K562 (cell line): Measurements from ENCODE around the gene ZC3H18. TPM values are rescaled to one million over a fixed set of nuclear protein-coding genes. Genes with fewer than 3 reads are reported as not detected.
A peak's percentile ranks its signal among the peaks of the same experiment; 100 is the strongest.

Experiments
- ARHGAP35 ChIP-seq: fragments of 450-650 bp; IDR thresholded peaks from 2 replicates; pipeline ENCODE4 v1.6.1; 2018; ENCODE audit not compliant: partially characterized antibody
- ATF6 ChIP-seq: sonication (generic); formaldehyde crosslinking; IDR thresholded peaks from 2 replicates; pipeline ENCODE4 v1.4.0; 2020; ENCODE audit warnings: mild to moderate bottlenecking, missing genetic modification reagents
- BDP1 ChIP-seq: IDR thresholded peaks from 3 replicates; pipeline ENCODE4 v1.6.1; 2011; ENCODE audit not compliant: insufficient read length, insufficient read depth
- CBX1 ChIP-seq: sonication (generic); IDR thresholded peaks from 2 replicates; pipeline ENCODE4 v1.6.1; 2016; ENCODE audit warnings: antibody characterized with exemption, low read depth, mild to moderate bottlenecking
- CREM ChIP-seq: IDR thresholded peaks from 2 replicates; pipeline ENCODE4 v1.6.1; 2014; ENCODE audit warnings: antibody characterized with exemption, low read depth
- DNMT1 ChIP-seq: fragments of 450-650 bp; IDR thresholded peaks from 2 replicates; pipeline ENCODE4 v1.6.1; 2016; ENCODE audit warnings: antibody characterized with exemption, mild to moderate bottlenecking
- DPF2 ChIP-seq: fragments of 450-650 bp; IDR thresholded peaks from 2 replicates; pipeline ENCODE4 v1.6.1; 2016
- EHMT2 ChIP-seq: fragments of 450-650 bp; IDR thresholded peaks from 2 replicates; pipeline ENCODE4 v1.6.1; 2018; ENCODE audit warnings: antibody characterized with exemption
- ETV5 ChIP-seq: sonication (generic); formaldehyde crosslinking; IDR thresholded peaks from 2 replicates; pipeline ENCODE4 v1.4.0; 2020; ENCODE audit warnings: low read depth, mild to moderate bottlenecking, missing genetic modification reagents
- HINFP ChIP-seq: fragments of 450-650 bp; conservative IDR thresholded peaks from 2 replicates; pipeline ENCODE4 v1.6.1; 2016; ENCODE audit warnings: missing genetic modification characterization, low read depth, mild to moderate bottlenecking, control low read depth, missing compliant biosample characterization
- HNRNPLL ChIP-seq: fragments of 200-400 bp; formaldehyde crosslinking; IDR thresholded peaks from 2 replicates; pipeline ENCODE4 v1.6.1; 2017; ENCODE audit warnings: low read length, low read depth, mild to moderate bottlenecking; ENCODE audit not compliant: poor library complexity, severe bottlenecking
- HOXB6 ChIP-seq: fragments of 250-450 bp; sonication (Bioruptor Pico); IDR thresholded peaks from 2 replicates; pipeline ENCODE4 v1.5.1; 2022; ENCODE audit warnings: mild to moderate bottlenecking, borderline replicate concordance
- MTA3 ChIP-seq: fragments of 450-650 bp; formaldehyde crosslinking; IDR thresholded peaks from 2 replicates; pipeline ENCODE4 v1.6.1; 2017; ENCODE audit warnings: mild to moderate bottlenecking, borderline replicate concordance
- NCOA2 ChIP-seq, 2 experiments: fragments of 450-650 bp; IDR thresholded peaks; 2 replicates each; pipeline ENCODE4 v1.6.1; 2018; ENCODE audit warnings: mild to moderate bottlenecking in 2 of 2, moderate library complexity in 1 of 2; ENCODE audit not compliant: partially characterized antibody in 2 of 2
- NONO ChIP-seq, 2 experiments: fragments of 200-400 bp in 1 of 2; fragments of 450-650 bp in 1 of 2; formaldehyde crosslinking in 1 of 2; IDR thresholded peaks; 2 replicates each; pipeline ENCODE4 v1.6.1; 2017; ENCODE audit warnings: low read depth in 2 of 2, mild to moderate bottlenecking in 2 of 2, moderate library complexity in 2 of 2, low read length in 1 of 2
- POLR2B ChIP-seq: fragments of 450-650 bp; IDR thresholded peaks from 2 replicates; pipeline ENCODE4 v1.6.1; 2018; ENCODE audit warnings: low read depth; ENCODE audit not compliant: partially characterized antibody
- RBFOX2 ChIP-seq: fragments of 200-400 bp; formaldehyde crosslinking; IDR thresholded peaks from 2 replicates; pipeline ENCODE4 v1.6.1; 2017; ENCODE audit warnings: low read depth, mild to moderate bottlenecking, low read length, moderate library complexity
- SMC3 ChIP-seq: conservative IDR thresholded peaks from 2 replicates; pipeline ENCODE4 v1.6.1; 2011; ENCODE audit warnings: low read depth, low read length, improper control_type of control experiment; ENCODE audit not compliant: insufficient read depth
- TAF15 ChIP-seq: fragments of 200-400 bp; formaldehyde crosslinking; IDR thresholded peaks from 2 replicates; pipeline ENCODE4 v1.6.1; 2017; ENCODE audit warnings: mild to moderate bottlenecking, low read depth, low read length, moderate library complexity
- TCF7L2 ChIP-seq: fragments of 150-350 bp; IDR thresholded peaks from 2 replicates; pipeline ENCODE4 v1.6.1; 2016; ENCODE audit warnings: low read depth, mild to moderate bottlenecking, low read length, moderate library complexity
- TFAP4 ChIP-seq: sonication (generic); formaldehyde crosslinking; IDR thresholded peaks from 2 replicates; pipeline ENCODE4 v1.8.0; 2022; ENCODE audit warnings: missing genetic modification reagents, mild to moderate bottlenecking, moderate library complexity, borderline replicate concordance
- ZNF165 ChIP-seq: fragments of 250-450 bp; sonication (Bioruptor Pico); IDR thresholded peaks from 2 replicates; pipeline ENCODE4 v1.4.0; 2020; ENCODE audit warnings: borderline replicate concordance
- ZNF507 ChIP-seq: conservative IDR thresholded peaks from 2 replicates; pipeline ENCODE4 v1.6.1; 2017; ENCODE audit warnings: missing genetic modification characterization, missing compliant biosample characterization
- ZSCAN32 ChIP-seq: fragments of 450-650 bp; formaldehyde crosslinking; IDR thresholded peaks from 2 replicates; pipeline ENCODE4 v1.4.0; 2020; ENCODE audit warnings: mild to moderate bottlenecking, moderate library complexity
- polyA plus RNA-seq, 8 experiments: library from polyadenylated mRNA; depleted of rRNA in 4 of 8; stranded (reverse) in 5 of 8; unstranded in 3 of 8; fragments of >200 nt; fragmentation: Nextera tagmentation in 2 of 8; fragmentation: Illumina TruSeq in 1 of 8; extraction: Ambion mirVana in 2 of 8; extraction: Trizol in 1 of 8; gene quantifications; 2 replicates each; pipeline versions ENCODE4 v1.2.1 to v1.2.3, GENCODE V29; 2011 to 2014; ENCODE audit warnings: inconsistent platforms in 1 of 8, missing spikeins in 1 of 8
- total RNA-seq, 7 experiments: library from RNA; depleted of rRNA in 6 of 7; stranded (reverse); fragments of >200 nt in 6 of 7; fragmentation: Illumina TruSeq in 2 of 7; extraction: Trizol in 2 of 7; gene quantifications; 2 replicates each; pipeline versions ENCODE4 v1.2.1 to v1.2.3, GENCODE V29; 2011 to 2021; ENCODE audit warnings: low replicate concordance in 1 of 7

ZC3H18 gene
- total and polyA plus RNA-seq, 9 of the 15 experiments (the other 6 are each of a cell fraction or from before 2014, with no cell fraction given) = 1.7 to 88.7 (median 26.9) TPM

GRCh38 chr16:88634994-88635670 is 64.9 kb downstream of the ZC3H18 start (continued):
- no peak for TF ChIP-seq MTA3
- no peak for TF ChIP-seq TAF15
- TF ChIP-seq ARHGAP35 = no peak
- TF ChIP-seq HOXB6 = no peak
- TF ChIP-seq DPF2 = 0 out of 2 replicates have a peak, but pooled peaks have one; percentile 18
- no peak for TF ChIP-seq TCF7L2
- no peak for TF ChIP-seq CBX1
- TF ChIP-seq TFAP4 (CRISPR knock-in tag) = no peak
- no peak for TF ChIP-seq SMC3
- TF ChIP-seq EHMT2 = no peak
- no peak for TF ChIP-seq DNMT1
- TF ChIP-seq RBFOX2 = peak; percentile 9; the same call in 1 of the 2 replicates
- TF ChIP-seq NONO (IDR thresholded peaks at IDR 0.05; ENCODE audit: low read depth in 2 of 2, low read length in 1 of 2) = no peak
- no peak for TF ChIP-seq ZNF165
- TF ChIP-seq CREM = 0 out of 2 replicates have a peak, but pooled peaks have one; percentile 7
- no peak for TF ChIP-seq ZNF507 (tag)
- TF ChIP-seq NCOA2 (IDR thresholded peaks at IDR 0.05; ENCODE audit: partially characterized antibody in 2 of 2) = no peak
- no peak for TF ChIP-seq POLR2B
- TF ChIP-seq ZSCAN32 = no peak
- peak; percentile 68; the same call in 1 of the 2 replicates for TF ChIP-seq ATF6 (CRISPR knock-in tag)
- no peak for TF ChIP-seq BDP1
- no peak for TF ChIP-seq HINFP (tag)
- TF ChIP-seq ETV5 (CRISPR knock-in tag) = 0 out of 2 replicates have a peak, but pooled peaks have one; percentile 33
- no peak for TF ChIP-seq HNRNPLL
